ELR (cell line): ENCODE data around the gene MICAL1.
A peak's percentile ranks its signal among the peaks of the same experiment; 100 is the strongest.

Experiments
- DNase-seq: peaks from one replicate; pipeline ENCODE4 v3.0.0-alpha.2; 2015; ENCODE audit warnings: low read depth

Gene MICAL1

DNA sequence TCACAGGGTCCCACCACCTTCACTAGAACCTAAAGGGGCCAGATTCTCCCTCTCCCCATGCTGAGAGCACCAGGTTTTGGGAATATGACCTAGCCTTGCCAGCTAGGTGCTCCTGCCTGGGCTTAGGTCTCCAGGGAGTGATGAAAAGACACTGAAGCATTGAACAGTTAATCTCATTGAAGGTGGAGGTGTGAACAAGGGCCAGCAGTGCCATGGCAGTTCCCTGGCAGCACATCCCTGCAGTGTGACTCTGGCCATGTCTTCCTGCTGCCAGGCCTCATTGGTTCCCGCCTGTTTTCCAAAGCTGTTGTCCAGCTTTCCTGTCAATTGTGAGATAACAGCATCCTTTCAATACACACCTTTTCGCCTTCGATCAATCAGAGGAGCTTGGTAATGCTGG lies 26.1 kb downstream of the MICAL1 start:
- no peak for DNase-seq

DNA sequence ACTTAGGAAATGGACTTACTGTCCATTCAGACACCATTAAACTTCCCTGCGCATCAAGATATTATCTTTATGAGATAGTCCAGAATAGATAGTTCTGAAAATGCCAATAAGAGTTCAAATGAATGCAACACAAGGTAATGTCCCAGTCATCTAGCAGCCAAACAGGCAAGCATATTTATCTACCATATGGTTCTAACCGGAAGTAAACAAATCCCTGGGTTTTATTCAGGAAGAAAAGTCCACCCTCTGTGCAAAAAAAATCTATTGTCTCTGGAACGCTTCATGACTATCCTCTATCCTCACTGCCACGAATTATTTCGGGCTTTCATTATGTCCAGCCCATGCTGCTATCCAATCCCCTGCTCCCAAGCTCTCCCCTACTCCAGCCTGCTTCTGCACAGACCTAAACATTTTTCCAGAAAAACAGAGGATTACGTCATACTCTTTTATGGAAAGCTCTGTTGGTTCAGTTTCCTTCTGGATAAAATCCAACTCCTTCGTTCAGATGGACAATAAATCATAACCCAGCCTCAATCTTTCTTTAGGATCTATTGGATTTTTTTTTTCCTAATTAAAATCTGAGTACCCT lies 26.6 kb downstream of the MICAL1 start:
- DNase-seq, result peak; percentile 33

DNA sequence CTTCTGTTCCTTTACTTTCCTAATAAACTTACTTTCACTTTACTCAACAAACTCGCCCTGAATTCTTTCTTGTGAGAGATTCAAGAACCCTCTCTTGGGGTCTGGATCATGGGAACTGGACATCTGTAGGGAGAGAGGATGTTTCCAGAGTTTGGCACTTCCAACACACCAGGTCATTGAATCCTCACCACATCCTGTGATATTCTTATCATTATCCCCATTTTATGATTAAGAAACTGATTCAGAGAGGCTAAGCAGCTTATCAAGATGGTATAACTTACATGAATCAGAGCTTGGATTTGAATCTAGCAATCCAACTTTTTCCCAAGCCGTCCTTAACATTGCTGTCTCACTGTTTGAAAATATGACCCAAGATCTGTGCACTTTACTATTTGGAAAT lies 30.6 kb downstream of the MICAL1 start:
- DNase-seq, result no peak

DNA sequence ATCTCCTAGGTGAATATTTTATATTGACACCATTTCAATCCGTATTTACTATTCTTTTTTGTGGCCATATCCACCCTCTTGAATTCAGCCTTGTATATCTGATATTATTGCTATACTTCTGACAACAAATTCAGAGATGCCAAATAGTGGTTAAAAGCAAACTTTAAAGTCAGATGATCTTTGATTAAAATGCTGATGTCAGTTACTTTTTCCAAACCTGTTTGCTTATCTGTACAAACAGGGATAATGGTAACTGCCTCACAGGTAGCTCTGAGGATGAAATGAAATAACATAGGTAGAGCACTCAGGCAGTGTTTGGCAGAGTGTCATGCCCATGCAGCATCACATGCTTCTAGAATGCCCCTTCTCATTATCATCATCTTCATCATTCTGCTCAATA lies 34.4 kb downstream of the MICAL1 start:
- DNase-seq, result no peak

DNA sequence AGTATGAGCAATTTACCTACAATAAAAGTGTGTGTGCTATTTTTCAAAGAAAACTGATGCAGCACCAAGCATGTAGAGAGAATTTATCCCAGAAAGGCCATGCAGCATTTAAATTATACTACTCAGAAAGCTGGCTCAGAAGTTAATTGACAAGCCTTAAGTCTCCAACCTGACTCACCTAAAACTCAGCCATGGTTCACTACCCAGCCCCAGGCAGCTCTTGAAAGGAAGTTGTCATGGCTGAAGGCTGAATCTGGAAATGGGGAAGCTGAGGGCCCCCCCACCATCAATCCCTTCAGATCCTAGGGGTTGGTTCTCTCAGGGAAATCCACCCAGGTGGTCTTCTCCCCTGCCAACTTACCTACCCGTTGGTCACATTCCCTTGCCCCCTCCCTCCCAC lies 34.8 kb downstream of the MICAL1 start:
- DNase-seq, result peak; percentile 41

DNA sequence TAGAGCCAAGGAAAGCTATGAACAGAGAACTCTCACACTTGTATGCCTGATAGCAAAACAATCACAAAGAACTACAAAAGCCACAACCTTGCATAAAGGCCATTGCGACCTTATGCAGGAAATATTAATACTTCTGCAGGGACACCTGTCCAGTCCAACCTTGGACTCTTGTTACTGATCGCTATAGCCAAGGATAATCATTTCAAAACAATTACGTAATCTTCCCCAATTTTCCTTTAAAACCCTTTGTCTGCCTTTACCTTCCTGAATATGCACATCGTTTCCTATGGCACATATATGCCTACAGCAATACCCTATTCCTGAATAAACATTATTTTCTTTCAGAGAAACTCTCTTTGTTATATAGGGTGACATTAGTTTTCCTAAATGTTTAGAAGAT lies 37.9 kb downstream of the MICAL1 start:
- no peak for DNase-seq

DNA sequence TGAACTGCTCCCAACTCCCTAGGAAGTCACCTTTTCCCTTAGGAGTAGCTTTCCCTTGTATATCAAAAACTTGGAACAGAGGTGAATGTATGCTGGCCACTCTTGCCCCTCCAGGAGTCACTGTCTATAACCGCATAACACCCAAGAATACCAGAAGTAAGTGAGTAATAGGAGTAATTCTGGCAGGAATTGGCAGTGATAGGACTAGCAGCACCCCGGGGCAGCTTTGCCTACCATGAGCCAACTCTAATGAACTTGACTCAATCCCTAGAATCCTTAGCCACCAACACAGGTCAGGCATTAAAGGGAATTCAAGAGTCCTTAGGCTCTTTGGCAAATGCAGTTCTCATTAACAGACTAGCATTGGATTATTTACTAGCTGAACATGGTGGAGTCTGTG lies 44.5 kb downstream of the MICAL1 start:
- DNase-seq, result no peak

DNA sequence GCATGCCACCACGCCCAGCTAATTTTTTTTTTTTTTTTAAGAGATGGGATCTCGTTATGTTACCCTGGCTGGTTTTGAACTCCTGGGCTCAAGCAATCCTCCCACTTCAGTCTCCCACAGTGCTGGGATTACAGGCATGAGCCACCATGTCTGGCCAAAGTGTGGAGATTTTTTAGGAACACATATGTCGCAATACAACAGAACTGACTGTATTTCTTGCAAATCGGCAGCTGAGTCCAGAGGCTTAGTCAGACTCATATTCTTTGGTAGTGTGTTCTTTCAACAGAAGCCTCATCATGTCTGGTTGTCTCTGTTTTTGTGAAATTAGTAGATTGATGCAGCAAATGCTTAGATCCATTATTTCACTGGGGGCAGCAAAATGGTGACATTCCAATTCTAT lies 49.4 kb downstream of the MICAL1 start:
- DNase-seq, result peak; percentile 38

DNA sequence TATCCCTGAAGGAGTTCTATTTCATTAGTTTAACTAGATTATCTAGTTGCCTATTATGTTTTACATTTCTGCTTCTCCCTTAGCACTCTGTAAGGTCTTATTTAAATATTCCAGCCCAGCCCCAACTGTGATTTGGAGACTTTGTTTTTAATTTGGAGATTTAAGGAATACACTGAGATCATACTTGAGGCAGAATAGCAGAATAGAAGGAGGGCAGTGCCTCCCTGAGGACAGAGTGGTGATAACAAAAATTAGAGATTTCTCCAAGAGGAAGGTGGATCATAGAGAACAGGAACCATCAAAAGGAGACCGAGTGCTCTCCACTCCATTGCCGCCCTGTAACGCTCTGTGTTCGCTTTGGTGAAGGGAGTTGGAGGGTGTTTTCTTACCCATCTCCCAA lies 58.6 kb downstream of the MICAL1 start:
- peak; percentile 33 for DNase-seq

DNA sequence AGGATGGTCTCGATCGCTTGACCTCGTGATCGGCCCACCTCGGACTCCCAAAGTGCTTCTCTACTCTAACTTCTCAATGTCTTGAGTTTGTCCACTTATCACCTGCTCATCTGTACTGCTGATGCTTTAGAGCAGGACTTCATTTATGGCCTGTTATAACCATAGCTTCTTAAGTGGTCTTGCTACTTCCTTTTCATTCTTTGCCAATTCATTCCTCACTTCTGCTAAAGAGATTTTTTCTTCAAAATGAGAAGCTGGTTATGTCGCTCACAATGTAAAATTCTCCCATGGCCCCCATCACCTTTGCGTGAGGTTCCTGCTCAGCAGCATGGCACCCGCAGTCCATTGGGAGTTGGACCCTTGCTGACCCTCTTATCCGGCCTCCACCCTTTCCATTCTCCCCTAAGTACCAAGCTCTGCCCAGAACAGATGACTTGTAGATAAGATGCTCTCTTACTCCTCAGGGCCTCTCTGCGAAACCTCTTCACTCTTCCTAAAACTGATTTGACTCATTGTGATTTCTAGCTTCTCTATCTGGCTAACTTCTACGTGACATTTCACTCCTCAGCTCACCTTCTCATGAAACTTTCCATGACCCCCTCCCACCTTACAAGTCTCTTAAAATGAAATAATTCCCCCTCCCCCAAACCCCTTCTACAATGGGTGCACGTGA lies 59.4 kb downstream of the MICAL1 start:
- DNase-seq, result no peak
